ENCODE measurements around the gene CRADD.

- TF ChIP-seq POLR2A (IDR thresholded peaks at IDR 0.05; ENCODE audit: low read length) (no peak), GATA1 (IDR thresholded peaks at IDR 0.05; ENCODE audit: low read depth, low read length) (no peak)
These were observed 241.1 kb downstream of the CRADD start for GRCh38 chr12:93918262-93918661.
